ENCODE results near the gene SCLY.

- no peak for TF ChIP-seq CTCF (IDR thresholded peaks at IDR 0.05)
- no peak for TF ChIP-seq MYC (IDR thresholded peaks at IDR 0.05; ENCODE audit: borderline replicate concordance, low read length)
- no peak for TF ChIP-seq CEBPB (IDR thresholded peaks at IDR 0.05)
- no peak for TF ChIP-seq POLR2A (IDR thresholded peaks at IDR 0.05; ENCODE audit: low read length)
- TF ChIP-seq RAD21 (conservative IDR thresholded peaks at IDR 0.05 in 1 of 2, IDR thresholded peaks at IDR 0.05 in 1 of 2) = no peak
- no peak for TF ChIP-seq REST (IDR thresholded peaks at IDR 0.05)
- no peak for TF ChIP-seq EP300 (IDR thresholded peaks at IDR 0.05)
- TF ChIP-seq SMC3 (IDR thresholded peaks at IDR 0.05) = no peak
- TF ChIP-seq HOXA7 (CRISPR knock-in tag; IDR thresholded peaks at IDR 0.05) = no peak
- TF ChIP-seq NPAS2 (CRISPR knock-in tag; IDR thresholded peaks at IDR 0.05; ENCODE audit: borderline replicate concordance) = no peak
- no peak for TF ChIP-seq JUN (IDR thresholded peaks at IDR 0.05)
These were observed 30.2 kb upstream of the SCLY start for GRCh38 chr2:238030422-238031155.
